ENCODE results near the gene ASMTL.

Gene ASMTL

DNA sequence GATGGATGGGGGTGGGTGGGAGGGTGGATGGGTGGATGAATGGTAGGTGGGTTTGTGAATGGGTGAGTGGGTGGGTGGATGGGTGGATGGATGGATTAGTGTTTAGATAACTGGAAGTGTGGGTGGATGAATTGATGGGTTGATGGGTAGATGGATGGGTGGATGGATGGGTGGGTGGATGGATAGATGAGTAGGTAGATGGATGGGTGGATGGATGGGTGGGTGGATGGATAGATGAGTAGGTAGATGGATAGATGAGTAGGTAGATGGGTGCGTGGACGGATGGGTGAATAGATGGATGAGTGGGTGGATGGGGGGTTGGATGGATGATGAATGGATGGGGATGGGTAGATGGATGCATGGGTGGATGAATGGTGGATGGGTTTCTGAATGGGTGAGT is 20.3 kb upstream of the ASMTL start:
- H3K27ac ChIP-seq (ENCODE audit: low read depth, low read length): no peak overlapping the region
- H3K79me2 ChIP-seq (ENCODE audit: insufficient read depth, low read length): peaks cover 25% of the 10 kb centered on the region
- H4K20me1 ChIP-seq (ENCODE audit: low read depth, low read length): no peaks in the 10 kb centered on the region
- TF ChIP-seq, protein P1, sequence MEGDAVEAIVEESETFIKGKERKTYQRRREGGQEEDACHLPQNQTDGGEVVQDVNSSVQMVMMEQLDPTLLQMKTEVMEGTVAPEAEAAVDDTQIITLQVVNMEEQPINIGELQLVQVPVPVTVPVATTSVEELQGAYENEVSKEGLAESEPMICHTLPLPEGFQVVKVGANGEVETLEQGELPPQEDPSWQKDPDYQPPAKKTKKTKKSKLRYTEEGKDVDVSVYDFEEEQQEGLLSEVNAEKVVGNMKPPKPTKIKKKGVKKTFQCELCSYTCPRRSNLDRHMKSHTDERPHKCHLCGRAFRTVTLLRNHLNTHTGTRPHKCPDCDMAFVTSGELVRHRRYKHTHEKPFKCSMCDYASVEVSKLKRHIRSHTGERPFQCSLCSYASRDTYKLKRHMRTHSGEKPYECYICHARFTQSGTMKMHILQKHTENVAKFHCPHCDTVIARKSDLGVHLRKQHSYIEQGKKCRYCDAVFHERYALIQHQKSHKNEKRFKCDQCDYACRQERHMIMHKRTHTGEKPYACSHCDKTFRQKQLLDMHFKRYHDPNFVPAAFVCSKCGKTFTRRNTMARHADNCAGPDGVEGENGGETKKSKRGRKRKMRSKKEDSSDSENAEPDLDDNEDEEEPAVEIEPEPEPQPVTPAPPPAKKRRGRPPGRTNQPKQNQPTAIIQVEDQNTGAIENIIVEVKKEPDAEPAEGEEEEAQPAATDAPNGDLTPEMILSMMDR (IDR thresholded peaks at IDR 0.05; ENCODE audit: insufficient read depth, low read length, poor library complexity, severe bottlenecking): no peak
- TF ChIP-seq EZH2phosphoT487 (conservative IDR thresholded peaks at IDR 0.05; ENCODE audit: low read length): no peak
- no peak overlapping the region for H3K4me2 ChIP-seq (ENCODE audit: low read depth, low read length, poor library complexity, severe bottlenecking)
- H3K9me3 ChIP-seq (ENCODE audit: insufficient read depth, low read length): no peaks in the 10 kb centered on the region
- H3K4me3 ChIP-seq (ENCODE audit: insufficient read depth, low read length, poor library complexity, severe bottlenecking): no peak overlapping the region
- H3K9me2 ChIP-seq (replicated peaks; ENCODE audit: insufficient read depth, low read length): no peaks in the 10 kb centered on the region
- H3K9ac ChIP-seq (ENCODE audit: low read length): no peak overlapping the region
- H3K27me3 ChIP-seq (ENCODE audit: low read length): no peaks in the 10 kb centered on the region
- H3K36me3 ChIP-seq (ENCODE audit: low read length): no peaks in the 10 kb centered on the region
- no peak overlapping the region for H2AFZ ChIP-seq (ENCODE audit: low read depth, low read length, severe bottlenecking)
- H3F3A ChIP-seq (ENCODE audit: insufficient read depth): peaks cover 42% of the 10 kb centered on the region

DNA sequence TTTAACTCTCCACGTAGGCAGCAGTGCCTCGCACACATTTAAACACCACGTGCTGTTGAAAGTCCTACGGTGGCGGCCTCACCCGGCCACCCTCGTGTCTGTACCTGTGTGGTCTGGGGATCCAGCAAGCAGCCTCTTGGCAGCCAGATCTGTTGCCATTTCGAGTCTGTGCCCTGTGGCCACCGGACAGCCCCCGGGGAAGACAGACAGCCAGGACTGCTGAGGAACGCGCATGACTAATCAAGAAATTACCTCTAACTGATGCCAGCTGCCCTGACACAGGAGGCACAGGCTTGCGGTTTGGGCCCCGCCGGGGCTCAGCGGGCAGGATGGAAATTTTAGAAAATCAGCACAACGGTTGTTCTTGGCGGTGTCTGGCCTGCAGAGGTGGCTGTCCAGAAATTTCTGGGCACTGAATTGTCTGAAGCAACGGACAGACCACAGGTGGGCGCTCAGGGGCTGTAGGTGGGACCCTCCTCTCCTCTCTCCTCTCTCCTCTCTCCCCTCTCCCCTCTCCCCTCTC is 15.6 kb upstream of the ASMTL start:
- Histone ChIP-seq H2AFZ (ENCODE audit: low read depth, low read length, severe bottlenecking) (no peak overlapping the region), H3K4me3 (ENCODE audit: insufficient read depth, low read length, poor library complexity, severe bottlenecking) (no peak overlapping the region), H3K27ac (ENCODE audit: low read depth, low read length) (peak overlapping the region; percentile 97), H3K9me3 (ENCODE audit: insufficient read depth, low read length) (no peaks in the 10 kb centered on the region), H3K4me2 (ENCODE audit: low read depth, low read length, poor library complexity, severe bottlenecking) (peak overlapping the region; percentile 52), H3K36me3 (ENCODE audit: low read length) (no peaks in the 10 kb centered on the region), H3K79me2 (ENCODE audit: insufficient read depth, low read length) (peaks cover 16% of the 10 kb centered on the region; the same call in 1 of the 2 replicates), H3K27me3 (ENCODE audit: low read length) (no peaks in the 10 kb centered on the region), H3K9ac (ENCODE audit: low read length) (peak overlapping the region; percentile 44; the same call in 1 of the 2 replicates), H3K9me2 (replicated peaks; ENCODE audit: insufficient read depth, low read length) (no peaks in the 10 kb centered on the region), H4K20me1 (ENCODE audit: low read depth, low read length) (no peaks in the 10 kb centered on the region), H3F3A (ENCODE audit: insufficient read depth) (peaks cover 53% of the 10 kb centered on the region)
- TF ChIP-seq EZH2phosphoT487 (conservative IDR thresholded peaks at IDR 0.05; ENCODE audit: low read length): no peak
- TF ChIP-seq, protein P1 (IDR thresholded peaks at IDR 0.05; ENCODE audit: insufficient read depth, low read length, poor library complexity, severe bottlenecking): no peak

DNA sequence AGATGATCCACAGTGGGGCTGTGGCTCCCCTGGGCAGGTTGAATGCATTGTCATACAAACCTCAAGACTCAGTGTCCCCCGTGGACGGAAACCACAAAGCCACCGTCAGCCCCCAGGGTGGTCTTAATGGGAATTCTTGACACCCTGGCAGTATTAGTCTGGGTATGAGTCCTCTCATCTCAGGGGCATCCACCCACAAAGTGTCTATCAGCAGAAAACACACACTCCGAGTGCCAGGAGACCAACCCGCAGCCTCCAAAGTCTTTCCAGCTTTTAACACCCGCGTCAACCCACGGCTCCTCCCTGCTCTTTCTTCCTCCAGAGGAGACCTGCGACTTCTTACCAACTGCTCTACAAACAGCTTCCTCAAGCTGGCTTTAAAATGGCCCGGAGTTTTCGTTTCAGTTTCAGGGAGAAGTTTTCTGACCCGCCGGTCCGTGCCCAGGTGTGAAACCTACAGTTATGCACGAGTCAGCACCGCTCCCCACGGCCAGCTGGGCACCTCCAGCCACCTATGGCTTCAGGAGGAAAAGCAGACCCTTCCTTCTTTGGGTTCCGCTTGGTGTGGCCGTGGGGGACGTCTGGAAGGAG is 14.4 kb upstream of the ASMTL start:
- Histone ChIP-seq H3K4me3 (ENCODE audit: insufficient read depth, low read length, poor library complexity, severe bottlenecking) (no peak overlapping the region), H3K4me2 (ENCODE audit: low read depth, low read length, poor library complexity, severe bottlenecking) (peak overlapping the region; percentile 52), H3K9me2 (replicated peaks; ENCODE audit: insufficient read depth, low read length) (no peaks in the 10 kb centered on the region), H2AFZ (ENCODE audit: low read depth, low read length, severe bottlenecking) (no peak overlapping the region), H4K20me1 (ENCODE audit: low read depth, low read length) (no peaks in the 10 kb centered on the region), H3F3A (ENCODE audit: insufficient read depth) (peaks cover 64% of the 10 kb centered on the region), H3K79me2 (ENCODE audit: insufficient read depth, low read length) (peaks cover 11% of the 10 kb centered on the region; the same call in 1 of the 2 replicates), H3K9me3 (ENCODE audit: insufficient read depth, low read length) (no peaks in the 10 kb centered on the region), H3K27me3 (ENCODE audit: low read length) (no peaks in the 10 kb centered on the region), H3K9ac (ENCODE audit: low read length) (peak overlapping the region; percentile 44), H3K27ac (ENCODE audit: low read depth, low read length) (peak overlapping the region; percentile 97), H3K36me3 (ENCODE audit: low read length) (no peaks in the 10 kb centered on the region)
- TF ChIP-seq, protein P1 (IDR thresholded peaks at IDR 0.05; ENCODE audit: insufficient read depth, low read length, poor library complexity, severe bottlenecking): no peak
- TF ChIP-seq EZH2phosphoT487 (conservative IDR thresholded peaks at IDR 0.05; ENCODE audit: low read length): no peak

Data from SU-DHL-6 (cell line).